ENCODE results near the gene EP400.

The EP400 gene

GRCh38 chr12:131927110-131928079 lies 22.3 kb upstream of the EP400 start:
- no peak for DNase-seq (ENCODE audit: low read depth)

GRCh38 chr12:131928080-131928710 lies 21.5 kb upstream of the EP400 start:
- no peak for DNase-seq (ENCODE audit: low read depth)

GRCh38 chr12:131928711-131929580 lies 20.8 kb upstream of the EP400 start, which contains the start of gene PUS1:
Gene PUS1 (plus strand): TSS chr12:131929276. CDS start chr12:131929723, 447 bp downstream.
- peak; percentile 91 for DNase-seq (ENCODE audit: low read depth)

GRCh38 chr12:131929581-131930456 lies 19.9 kb upstream of the EP400 start:
- DNase-seq (ENCODE audit: low read depth) = no peak

GRCh38 chr12:131930510-131930909 lies 19.2 kb upstream of the EP400 start:
- DNase-seq (ENCODE audit: low read depth) = no peak

GRCh38 chr12:131933387-131933786 lies 16.4 kb upstream of the EP400 start:
- DNase-seq (ENCODE audit: low read depth) = no peak

- DNase-seq (ENCODE audit: low read depth) = no peak
Measured at GRCh38 chr12:131934535-131934934, 15.2 kb upstream of the EP400 start.

GRCh38 chr12:131938082-131938481 lies 11.7 kb upstream of the EP400 start:
- DNase-seq (ENCODE audit: low read depth) = no peak

GRCh38 chr12:131939007-131939406 lies 10.7 kb upstream of the EP400 start:
- DNase-seq (ENCODE audit: low read depth) = no peak

GRCh38 chr12:131940141-131940547 lies 9.6 kb upstream of the EP400 start:
- DNase-seq (ENCODE audit: low read depth) = no peak

GRCh38 chr12:131941116-131941986 lies 8.4 kb upstream of the EP400 start:
- DNase-seq (ENCODE audit: low read depth) = no peak

GRCh38 chr12:131941987-131942341 lies 7.8 kb upstream of the EP400 start:
- no peak for DNase-seq (ENCODE audit: low read depth)

GRCh38 chr12:131942671-131943070 lies 7.1 kb upstream of the EP400 start:
- no peak for DNase-seq (ENCODE audit: low read depth)

GRCh38 chr12:131943389-131943788 lies 6.4 kb upstream of the EP400 start:
- DNase-seq (ENCODE audit: low read depth) = no peak

GRCh38 chr12:131943876-131944275 lies 5.9 kb upstream of the EP400 start:
- no peak for DNase-seq (ENCODE audit: low read depth)

- no peak for DNase-seq (ENCODE audit: low read depth)
Measured at GRCh38 chr12:131944601-131945251, 5.0 kb upstream of the EP400 start.

- DNase-seq (ENCODE audit: low read depth) = no peak
Measured at GRCh38 chr12:131946757-131947156, 3.0 kb upstream of the EP400 start.

GRCh38 chr12:131947482-131948027 lies 2.2 kb upstream of the EP400 start:
- no peak for DNase-seq (ENCODE audit: low read depth)

- no peak for DNase-seq (ENCODE audit: low read depth)
Measured at GRCh38 chr12:131948166-131948712, 1.5 kb upstream of the EP400 start.
